Ishikawa (cell line): ENCODE measurements around the gene TLX2.

Experiments
- EGR1 ChIP-seq: IDR thresholded peaks from 2 replicates; pipeline ENCODE4 v1.6.1; 2012
- EP300 ChIP-seq: IDR thresholded peaks from 2 replicates; pipeline ENCODE4 v1.6.1; 2012; ENCODE audit warnings: borderline replicate concordance
- MAX ChIP-seq: IDR thresholded peaks from 2 replicates; pipeline ENCODE4 v1.6.1; 2012
- NFIC ChIP-seq: IDR thresholded peaks from 2 replicates; pipeline ENCODE4 v1.6.1; 2012
- REST ChIP-seq: IDR thresholded peaks from 2 replicates; pipeline ENCODE4 v1.6.1; 2012; ENCODE audit warnings: low read depth, mild to moderate bottlenecking
- TAF1 ChIP-seq: IDR thresholded peaks from 2 replicates; pipeline ENCODE4 v1.6.1; 2012; ENCODE audit warnings: low read depth, mild to moderate bottlenecking
- USF1 ChIP-seq: IDR thresholded peaks from 2 replicates; pipeline ENCODE4 v1.6.1; 2012
- YY1 ChIP-seq: IDR thresholded peaks from 2 replicates; pipeline ENCODE4 v1.6.1; 2012; ENCODE audit warnings: low read depth
- ZBTB7A ChIP-seq: IDR thresholded peaks from 2 replicates; pipeline ENCODE4 v1.6.1; 2012; ENCODE audit warnings: low read depth

GRCh38 chr2:74497777-74498499 lies 16.3 kb upstream of the TLX2 start:
- TF ChIP-seq USF1, result no peak
- no peak for TF ChIP-seq EP300
- TF ChIP-seq TAF1, result no peak
- no peak for TF ChIP-seq EGR1
- no peak for TF ChIP-seq ZBTB7A
- no peak for TF ChIP-seq REST
- no peak for TF ChIP-seq YY1
- TF ChIP-seq MAX, result no peak
- no peak for TF ChIP-seq NFIC
